ENCODE results near the gene COPA.

COPA gene

GRCh38 chr1:160261893-160262794 is 80.9 kb downstream of the COPA start, which contains the start of gene DCAF8:
Gene DCAF8, minus strand, starts transcription at chr1:160262549. Its CDS starts 18,541 bp downstream, at chr1:160244008.
- Histone ChIP-seq H3K27me3 (ENCODE audit: insufficient read depth, poor library complexity, severe bottlenecking) (no peaks in the 10 kb centered on the region), H3K4me3 (replicated peaks; ENCODE audit: insufficient read depth, low read length) (peak within 1 kb of the TSS; percentile 67), H3K27ac (replicated peaks) (peak within 1 kb of the TSS; percentile 89)
- peak; percentile 94 to 99 for DNase-seq (ENCODE audit: low read depth in 1 of 2, low spot score in 1 of 2)
- TF ChIP-seq REST (IDR thresholded peaks at IDR 0.05; ENCODE audit: insufficient replicate concordance, low read depth) (peak; percentile 70), CTCF (IDR thresholded peaks at IDR 0.05; ENCODE audit: insufficient read depth, low read length) (no peak), POLR2AphosphoS5 (IDR thresholded peaks at IDR 0.05; ENCODE audit: low read depth) (peak; percentile 98)

DNA sequence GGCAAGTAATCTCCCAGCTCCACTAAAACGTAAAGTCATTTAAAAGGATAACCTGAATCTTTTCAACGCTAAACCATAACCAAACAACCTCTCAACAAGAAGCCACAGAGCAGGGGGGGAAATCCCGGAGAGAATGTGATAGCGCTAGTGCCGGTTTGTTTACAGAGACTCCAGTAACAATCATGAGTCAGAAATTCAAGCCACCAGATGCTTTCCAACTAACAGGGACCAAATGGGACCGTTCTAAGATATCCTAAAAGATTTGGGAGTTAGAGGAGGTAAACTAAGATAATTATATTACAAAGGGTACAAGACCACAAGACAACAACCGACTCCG is 81.5 kb downstream of the COPA start:
- TF ChIP-seq GABPA (IDR thresholded peaks at IDR 0.05; ENCODE audit: low read depth): no peak
- TF ChIP-seq SPI1 (IDR thresholded peaks at IDR 0.05; ENCODE audit: borderline replicate concordance, low read depth): no peak
- TF ChIP-seq REST (IDR thresholded peaks at IDR 0.05; ENCODE audit: insufficient replicate concordance, low read depth): no peak
- Histone ChIP-seq H3K27ac (replicated peaks) (peak overlapping the region; percentile 89), H3K4me3 (replicated peaks; ENCODE audit: insufficient read depth, low read length) (peak overlapping the region; percentile 67), H3K27me3 (ENCODE audit: insufficient read depth, poor library complexity, severe bottlenecking) (no peaks in the 10 kb centered on the region)
- DNase-seq (ENCODE audit: low read depth in 1 of 2, low spot score in 1 of 2): peak; percentile 18 to 30

GRCh38 chr1:160260406-160261382 is 82.4 kb downstream of the COPA start:
- H3K27me3 ChIP-seq (ENCODE audit: insufficient read depth, poor library complexity, severe bottlenecking): no peaks in the 10 kb centered on the region
- TF ChIP-seq CTCF (IDR thresholded peaks at IDR 0.05; ENCODE audit: insufficient read depth, low read length) (no peak), REST (IDR thresholded peaks at IDR 0.05; ENCODE audit: insufficient replicate concordance, low read depth) (no peak)
- H3K4me3 ChIP-seq (replicated peaks; ENCODE audit: insufficient read depth, low read length): peak overlapping the region; percentile 67
- H3K27ac ChIP-seq (replicated peaks): peak overlapping the region; percentile 89
- no peak for DNase-seq (ENCODE audit: low read depth in 1 of 2, low spot score in 1 of 2)
